T-helper 22 cell (primary cell): Measurements from ENCODE around the gene PLAGL2.

Source experiments
- DNase-seq: peaks from one replicate; pipeline ENCODE4 v3.0.0-alpha.2; 2020; ENCODE audit warnings: low read depth

Gene PLAGL2

GRCh38 chr20:32231245-32231644 lies 23.7 kb upstream of the PLAGL2 start:
- DNase-seq = no peak

GRCh38 chr20:32230707-32231106 lies 23.2 kb upstream of the PLAGL2 start:
- no peak for DNase-seq

- no peak for DNase-seq
Observed at GRCh38 chr20:32229251-32229747, 21.8 kb upstream of the PLAGL2 start.

GRCh38 chr20:32227744-32228688 lies 20.5 kb upstream of the PLAGL2 start:
- no peak for DNase-seq

- DNase-seq = no peak
Observed at GRCh38 chr20:32227306-32227705, 19.8 kb upstream of the PLAGL2 start.

GRCh38 chr20:32226391-32226790 lies 18.8 kb upstream of the PLAGL2 start:
- DNase-seq = no peak

- no peak for DNase-seq
Observed at GRCh38 chr20:32224463-32224862, 16.9 kb upstream of the PLAGL2 start.

GRCh38 chr20:32218156-32218900 lies 10.8 kb upstream of the PLAGL2 start:
- no peak for DNase-seq

GRCh38 chr20:32216179-32217142 lies 8.9 kb upstream of the PLAGL2 start:
- no peak for DNase-seq

GRCh38 chr20:32215729-32216128 lies 8.2 kb upstream of the PLAGL2 start:
- no peak for DNase-seq

GRCh38 chr20:32215147-32215546 lies 7.6 kb upstream of the PLAGL2 start:
- DNase-seq = no peak

- DNase-seq = no peak
Observed at GRCh38 chr20:32213870-32214269, 6.3 kb upstream of the PLAGL2 start.

- no peak for DNase-seq
Observed at GRCh38 chr20:32209850-32210605, 2.5 kb upstream of the PLAGL2 start.

GRCh38 chr20:32208499-32209154 lies 1.1 kb upstream of the PLAGL2 start:
- DNase-seq = no peak

- no peak for DNase-seq
Observed at GRCh38 chr20:32206760-32207625, 550 bp downstream of the PLAGL2 start.

GRCh38 chr20:32205843-32206759 lies 1.4 kb downstream of the PLAGL2 start:
- no peak for DNase-seq

- DNase-seq = no peak
Observed at GRCh38 chr20:32205110-32205842, 2.3 kb downstream of the PLAGL2 start.
